Mammary epithelial cell (primary cell): ENCODE results near the gene VWC2.

ENCODE experiments used
- EZH2 ChIP-seq: IDR thresholded peaks from 2 replicates; pipeline ENCODE4 v1.6.1; 2012; ENCODE audit warnings: low read length, inconsistent platforms, borderline replicate concordance
- TF ChIP-seq, protein P1 (sequence below), 2 donors: IDR thresholded peaks in 1 of 2; conservative IDR thresholded peaks in 1 of 2; 2 replicates each; pipeline ENCODE4 v1.5.1; 2011 to 2012; ENCODE audit warnings: inconsistent platforms in 2 of 2, low read length in 2 of 2, mild to moderate bottlenecking in 2 of 2, control low read depth in 1 of 2, low read depth in 1 of 2; ENCODE audit not compliant: insufficient read depth in 1 of 2; ENCODE audit errors: extremely low read depth in 1 of 2

- TF ChIP-seq, protein P1, sequence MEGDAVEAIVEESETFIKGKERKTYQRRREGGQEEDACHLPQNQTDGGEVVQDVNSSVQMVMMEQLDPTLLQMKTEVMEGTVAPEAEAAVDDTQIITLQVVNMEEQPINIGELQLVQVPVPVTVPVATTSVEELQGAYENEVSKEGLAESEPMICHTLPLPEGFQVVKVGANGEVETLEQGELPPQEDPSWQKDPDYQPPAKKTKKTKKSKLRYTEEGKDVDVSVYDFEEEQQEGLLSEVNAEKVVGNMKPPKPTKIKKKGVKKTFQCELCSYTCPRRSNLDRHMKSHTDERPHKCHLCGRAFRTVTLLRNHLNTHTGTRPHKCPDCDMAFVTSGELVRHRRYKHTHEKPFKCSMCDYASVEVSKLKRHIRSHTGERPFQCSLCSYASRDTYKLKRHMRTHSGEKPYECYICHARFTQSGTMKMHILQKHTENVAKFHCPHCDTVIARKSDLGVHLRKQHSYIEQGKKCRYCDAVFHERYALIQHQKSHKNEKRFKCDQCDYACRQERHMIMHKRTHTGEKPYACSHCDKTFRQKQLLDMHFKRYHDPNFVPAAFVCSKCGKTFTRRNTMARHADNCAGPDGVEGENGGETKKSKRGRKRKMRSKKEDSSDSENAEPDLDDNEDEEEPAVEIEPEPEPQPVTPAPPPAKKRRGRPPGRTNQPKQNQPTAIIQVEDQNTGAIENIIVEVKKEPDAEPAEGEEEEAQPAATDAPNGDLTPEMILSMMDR (conservative IDR thresholded peaks at IDR 0.05 in 1 of 2, IDR thresholded peaks at IDR 0.05 in 1 of 2; ENCODE audit: extremely low read depth in 1 of 2, insufficient read depth in 1 of 2, low read depth in 1 of 2, low read length in 2 of 2): no peak
- peak; percentile 66 for TF ChIP-seq EZH2
Measured at GRCh38 chr7:49775949-49776443, 2.6 kb downstream of the VWC2 start.
